Left ventricle myocardium inferior (tissue), 1 donor: ENCODE measurements around the gene APOBEC3A. TPM values are rescaled to one million over a fixed set of nuclear protein-coding genes. Genes with fewer than 3 reads are reported as not detected.
"Not testable (repeated sequence)": the region's sequence is repeated elsewhere in the genome, so short reads cannot be mapped to it uniquely, and the experiment has no call there.

ENCODE experiments used
- DNase-seq: peaks from one replicate; pipeline ENCODE4 v3.0.0-alpha.2; 2020
- H3K27ac ChIP-seq: fragments of 200-600 bp; replicated peaks from 2 replicates; pipeline ENCODE4 v1.8.0; 2021
- H3K27me3 ChIP-seq: fragments of 200-600 bp; 2 replicates; pipeline ENCODE4 v1.8.0; 2021; ENCODE audit warnings: low read depth
- H3K36me3 ChIP-seq: fragments of 200-600 bp; 2 replicates; pipeline ENCODE4 v1.8.0; 2021
- H3K4me1 ChIP-seq: fragments of 200-600 bp; 2 replicates; pipeline ENCODE4 v1.8.0; 2021
- H3K4me3 ChIP-seq: fragments of 200-600 bp; 2 replicates; pipeline ENCODE4 v1.8.0; 2021; ENCODE audit warnings: mild to moderate bottlenecking, moderate library complexity
- H3K9me3 ChIP-seq: fragments of 200-600 bp; replicated peaks from 2 replicates; pipeline ENCODE4 v1.8.0; 2021
- intact Hi-C: fragments of 100-400 bp; cut with micrococcal nuclease; formaldehyde crosslinking; loops from one replicate; pipeline ENCODE4 v1.11.0; 2022
- total RNA-seq: library from RNA; stranded (reverse); fragmentation: NEBNext Ultra II Directional; extraction: Animal tissue kit (Norgen Biotek cat#: 25700); gene quantifications from one replicate; pipeline ENCODE4 v1.2.1, GENCODE V29; 2021
- TF ChIP-seq, protein P1 (sequence below): fragments of 200-600 bp; IDR thresholded peaks from 2 replicates; pipeline ENCODE4 v1.8.0; 2021; ENCODE audit warnings: antibody characterized with exemption, mild to moderate bottlenecking, borderline replicate concordance
- donor health status: DM: no; HTN: yes; CAD: no; lungs with severe emphysema.

The APOBEC3A gene
- total RNA-seq, 1 donor from 2014 or later = 0.41 TPM

- Histone ChIP-seq H3K27me3 (no peaks in the 10 kb centered on the region), H3K36me3 (no peaks in the 10 kb centered on the region), H3K4me3 (no peak overlapping the region), H3K4me1 (peaks cover 3% of the 10 kb centered on the region), H3K27ac (no peak overlapping the region), H3K9me3 (no peaks in the 10 kb centered on the region)
- TF ChIP-seq, protein P1, sequence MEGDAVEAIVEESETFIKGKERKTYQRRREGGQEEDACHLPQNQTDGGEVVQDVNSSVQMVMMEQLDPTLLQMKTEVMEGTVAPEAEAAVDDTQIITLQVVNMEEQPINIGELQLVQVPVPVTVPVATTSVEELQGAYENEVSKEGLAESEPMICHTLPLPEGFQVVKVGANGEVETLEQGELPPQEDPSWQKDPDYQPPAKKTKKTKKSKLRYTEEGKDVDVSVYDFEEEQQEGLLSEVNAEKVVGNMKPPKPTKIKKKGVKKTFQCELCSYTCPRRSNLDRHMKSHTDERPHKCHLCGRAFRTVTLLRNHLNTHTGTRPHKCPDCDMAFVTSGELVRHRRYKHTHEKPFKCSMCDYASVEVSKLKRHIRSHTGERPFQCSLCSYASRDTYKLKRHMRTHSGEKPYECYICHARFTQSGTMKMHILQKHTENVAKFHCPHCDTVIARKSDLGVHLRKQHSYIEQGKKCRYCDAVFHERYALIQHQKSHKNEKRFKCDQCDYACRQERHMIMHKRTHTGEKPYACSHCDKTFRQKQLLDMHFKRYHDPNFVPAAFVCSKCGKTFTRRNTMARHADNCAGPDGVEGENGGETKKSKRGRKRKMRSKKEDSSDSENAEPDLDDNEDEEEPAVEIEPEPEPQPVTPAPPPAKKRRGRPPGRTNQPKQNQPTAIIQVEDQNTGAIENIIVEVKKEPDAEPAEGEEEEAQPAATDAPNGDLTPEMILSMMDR = no peak
- no peak for DNase-seq
- intact Hi-C loops = loop anchor here (10.0 kb wide), 2 partner anchors 108 to 242 kb away; no protein-coding TSS in a partner anchor
These were observed 49.8 kb downstream of the APOBEC3A start for GRCh38 chr22:39007177-39007576.

- intact Hi-C loops = loop anchor here (10.0 kb wide), 2 partner anchors 106 to 244 kb away; no protein-coding TSS in a partner anchor
These were observed 51.0 kb downstream of the APOBEC3A start for GRCh38 chr22:39008271-39008850.

DNA sequence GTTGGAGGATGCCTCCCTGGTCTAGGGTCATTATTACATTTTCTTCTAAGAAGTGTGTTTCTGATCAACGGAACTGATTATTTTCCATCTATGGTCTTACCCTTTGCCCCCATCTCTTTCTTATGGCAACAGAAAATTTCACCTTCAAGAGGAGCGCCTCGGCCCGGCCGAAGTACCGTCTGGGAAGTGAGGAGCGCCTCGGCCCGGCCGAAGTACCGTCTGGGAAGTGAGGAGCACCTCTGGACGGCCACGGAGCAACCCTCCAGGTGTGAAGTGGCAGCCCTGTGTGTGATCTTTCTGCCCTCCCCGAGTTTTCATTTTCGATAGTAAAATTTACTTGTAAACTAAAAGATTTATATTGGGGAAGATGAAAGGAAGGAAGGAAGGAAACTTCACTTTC, 53.5 kb downstream of the APOBEC3A start:
- Histone ChIP-seq H3K27me3 (no peaks in the 10 kb centered on the region), H3K27ac (no peak overlapping the region), H3K4me1 (peaks cover 22% of the 10 kb centered on the region), H3K9me3 (no peaks in the 10 kb centered on the region), H3K4me3 (no peak overlapping the region), H3K36me3 (no peaks in the 10 kb centered on the region)
- intact Hi-C loops = no loop called here
- TF ChIP-seq, protein P1 = no peak
- no peak for DNase-seq

More at GRCh38 chr22:39008271-39008850, 51.0 kb downstream of the APOBEC3A start:
- not testable (repeated sequence) for H3K4me1 ChIP-seq, DNase-seq, H3K27me3 ChIP-seq, H3K27ac ChIP-seq, H3K9me3 ChIP-seq, H3K36me3 ChIP-seq, H3K4me3 ChIP-seq

Other genes starting within 250 kb of the APOBEC3A start
- 116 TPM for gene SUN2, start 201.6 kb upstream of the APOBEC3A start, total RNA-seq
- gene DNAL4, start 163.5 kb upstream of the APOBEC3A start, total RNA-seq = 10.0 TPM
- gene NPTXR, start 113.6 kb upstream of the APOBEC3A start, total RNA-seq = 23.3 TPM
- gene CBX6, start 85.4 kb upstream of the APOBEC3A start, total RNA-seq = 32.9 TPM
- 0.52 TPM for gene APOBEC3B, start 24.7 kb downstream of the APOBEC3A start, total RNA-seq
- gene APOBEC3C, start 56.6 kb downstream of the APOBEC3A start, total RNA-seq = 25.1 TPM
- 0.96 TPM for gene APOBEC3D, start 63.5 kb downstream of the APOBEC3A start, total RNA-seq
- gene APOBEC3F, start 83.3 kb downstream of the APOBEC3A start, total RNA-seq = 4.8 TPM
- gene APOBEC3G, start 119.7 kb downstream of the APOBEC3A start, total RNA-seq = 4.2 TPM
- 0.41 TPM for gene APOBEC3H, start 139.6 kb downstream of the APOBEC3A start, total RNA-seq
- gene CBX7, start 195.1 kb downstream of the APOBEC3A start, total RNA-seq = 85.4 TPM